GM12878 (cell line): Measurements from ENCODE around the gene GALC. TPM values are rescaled to one million over a fixed set of nuclear protein-coding genes. Genes with fewer than 3 reads are reported as not detected.
"Not testable (repeated sequence)": the region's sequence is repeated elsewhere in the genome, so short reads cannot be mapped to it uniquely, and the experiment has no call there.

ENCODE experiments used
- ATAC-seq: fragments of 200-7000 bp; cut with Tn5 transposase; 3 replicates; pipeline ENCODE4 v1.9.1; 2020; ENCODE audit warnings: mild to moderate bottlenecking, moderate library complexity
- BruUV-seq: library from RNA; stranded (reverse); fragments of 400-500 nt; replicated peaks from 2 replicates; lab custom pipeline; 2021; lab: Mats Ljungman, UMichigan
- CTCF ChIA-PET: fragments of 300-600 bp; sonication (Branson Sonifier 250); formaldehyde crosslinking; extraction: SDS; loops from one replicate; lab custom pipeline; 2021; ENCODE audit warnings: inconsistent platforms; lab: Yijun Ruan, JAX
- POLR2A ChIA-PET: fragments of 350-600 bp; formaldehyde crosslinking; extraction: SDS; loops from one replicate; lab custom pipeline; 2021; ENCODE audit warnings: inconsistent platforms; lab: Charles Lee
- RAD21 ChIA-PET: fragments of 300-600 bp; sonication (Branson Sonifier 250); formaldehyde crosslinking; loops from one replicate; lab custom pipeline; 2023; ENCODE audit warnings: antibody characterized with exemption; ENCODE audit not compliant: unreplicated experiment; lab: Charles Lee
- SMC1A ChIA-PET: fragments of 300-600 bp; sonication (Branson Sonifier 250); formaldehyde crosslinking; loops from one replicate; lab custom pipeline; 2023; ENCODE audit not compliant: unreplicated experiment, uncharacterized antibody; lab: Charles Lee
- DNase-seq: peaks from one replicate; pipeline ENCODE4 v3.0.0-alpha.2; 2011; ENCODE audit warnings: low read depth, low spot score
- FAIRE-seq: peaks from 3 replicates; lab custom pipeline; 2011; peaks lifted over from hg19 to GRCh38; lab: Jason Lieb, UNC
- H2AFZ ChIP-seq: 2 replicates; pipeline ENCODE4 v1.6.0; 2011; ENCODE audit warnings: low read depth, low read length, control low read depth; ENCODE audit not compliant: control insufficient read depth
- H3K27ac ChIP-seq: 2 replicates; pipeline ENCODE4 v1.5.1; 2011; ENCODE audit warnings: control low read depth; ENCODE audit not compliant: control insufficient read depth, insufficient read depth
- H3K27me3 ChIP-seq, 2 experiments: replicated peaks in 1 of 2; 2 replicates each; pipeline versions ENCODE4 v1.6.0 to v1.6.1; 2011; ENCODE audit warnings: low read length in 1 of 2; ENCODE audit not compliant: control insufficient read depth in 2 of 2, insufficient read depth in 2 of 2
- H3K36me3 ChIP-seq, 2 experiments: 2 replicates each; pipeline ENCODE4 v1.5.1; 2011; ENCODE audit warnings: low read length in 1 of 2; ENCODE audit not compliant: control insufficient read depth in 2 of 2, insufficient read depth in 2 of 2
- H3K4me1 ChIP-seq: 2 replicates; pipeline ENCODE4 v1.6.1; 2011; ENCODE audit warnings: mild to moderate bottlenecking, low read length, moderate library complexity, mixed read lengths; ENCODE audit not compliant: control insufficient read depth, insufficient read depth
- H3K4me2 ChIP-seq: 2 replicates; pipeline ENCODE4 v1.6.0; 2011; ENCODE audit warnings: control low read depth; ENCODE audit not compliant: control insufficient read depth, insufficient read depth
- H3K4me3 ChIP-seq: fragments of 200-600 bp; sonication (generic); 2 replicates; pipeline ENCODE4 v1.5.1; 2016
- H3K79me2 ChIP-seq: 2 replicates; pipeline ENCODE4 v1.6.0; 2011; ENCODE audit warnings: low read length; ENCODE audit not compliant: control insufficient read depth, insufficient read depth
- H3K9ac ChIP-seq: 2 replicates; pipeline ENCODE4 v1.8.0; 2011; ENCODE audit warnings: low read length, control low read depth, mixed read lengths; ENCODE audit not compliant: control insufficient read depth, insufficient read depth
- H3K9me3 ChIP-seq: replicated peaks from 3 replicates; pipeline ENCODE4 v1.5.1; 2011; ENCODE audit warnings: mild to moderate bottlenecking, low read length; ENCODE audit not compliant: control insufficient read depth, insufficient read depth
- H4K20me1 ChIP-seq: 2 replicates; pipeline ENCODE4 v1.6.0; 2011; ENCODE audit not compliant: control insufficient read depth, insufficient read depth
- USF1 ChIP-seq: IDR thresholded peaks from 2 replicates; pipeline ENCODE4 v1.6.1; 2011; ENCODE audit warnings: borderline replicate concordance, low read depth, mild to moderate bottlenecking, moderate library complexity, mixed read lengths, low read length; ENCODE audit not compliant: insufficient read depth; ENCODE audit errors: extremely low read length
- ZNF622 ChIP-seq: fragments of 450-650 bp; IDR thresholded peaks from 2 replicates; pipeline ENCODE4 v1.6.1; 2017; ENCODE audit warnings: mild to moderate bottlenecking, inconsistent platforms
- WGBS: methylation state at CpG from one replicate; pipeline ENCODE4 v1.1.6; 2016; ENCODE audit warnings: low lambda C conversion rate; ENCODE audit not compliant: insufficient replicate concordance, insufficient coverage; ENCODE audit errors: missing lambda C conversion rate; 5-methylcytosine and 5-hydroxymethylcytosine counted together
- in situ Hi-C: fragments of 300-500 bp; cut with MboI; formaldehyde crosslinking; loops from 9 replicates; pipeline ENCODE4 v1.14.3; 2018; ENCODE audit warnings: mixed read lengths
- intact Hi-C: fragments of 100-400 bp; cut with micrococcal nuclease; formaldehyde crosslinking; loops from one replicate; pipeline ENCODE4 v1.14.2; 2022; ENCODE audit not compliant: unreplicated experiment
- polyA plus RNA-seq, 11 experiments: library from polyadenylated mRNA; depleted of rRNA in 4 of 11; unstranded in 6 of 11; stranded (reverse) in 5 of 11; fragments of >200 nt; fragmentation: Nextera tagmentation in 4 of 11; fragmentation: Illumina TruSeq in 1 of 11; extraction: Ambion mirVana in 4 of 11; extraction: Trizol in 1 of 11; gene quantifications; 1 replicate in 1 of 11; 2 replicates in 10 of 11; pipeline versions ENCODE4 v1.2.1 to v1.2.3, GENCODE V29; 2011 to 2016; ENCODE audit warnings: inconsistent platforms in 2 of 11, missing spikeins in 2 of 11, low read depth in 1 of 11
- total RNA-seq, 4 experiments: library from RNA; depleted of rRNA in 3 of 4; stranded (reverse); fragments of >200 nt in 3 of 4; fragmentation: Illumina TruSeq in 1 of 4; extraction: Trizol in 1 of 4; gene quantifications; 2 replicates each; pipeline versions ENCODE4 v1.2.1 to v1.2.3, GENCODE V29; 2013 to 2021

Gene GALC
- total and polyA plus RNA-seq, 10 of the 15 experiments (the other 5 are each of a cell fraction or from before 2014, with no cell fraction given), result 1.3 to 14.0 (median 4.5) TPM

GRCh38 chr14:88025313-88025712 is 32.3 kb upstream of the GALC start:
- in situ Hi-C loops (no loop called here), intact Hi-C loops (no loop called here)
- DNase-seq (no peak), FAIRE-seq (no peak), ATAC-seq (no peak)
- Histone ChIP-seq H3K9me3 (no peaks in the 10 kb centered on the region), H3K27me3 (no peaks in the 10 kb centered on the region), H4K20me1 (no peaks in the 10 kb centered on the region), H3K27ac (no peak overlapping the region), H2AFZ (no peak overlapping the region), H3K79me2 (no peaks in the 10 kb centered on the region), H3K9ac (no peak overlapping the region), H3K4me2 (no peak overlapping the region), H3K4me3 (no peak overlapping the region), H3K36me3 (no peaks in the 10 kb centered on the region), H3K4me1 (no peaks in the 10 kb centered on the region)
- WGBS, result 34% methylated on average over 3 of the region's 3 CpGs
- RAD21 ChIA-PET, result no interaction called here
- POLR2A ChIA-PET, result no interaction called here
- TF ChIP-seq USF1 (no peak), ZNF622 (no peak)
- CTCF ChIA-PET, result interaction anchor here (2.2 kb wide), 1 partner anchor 8 kb away, joined by 5 read pairs; no protein-coding TSS in a partner anchor
- SMC1A ChIA-PET, result interaction anchor here (1.1 kb wide), 1 partner anchor 80 kb away, joined by 3 read pairs; no protein-coding TSS in a partner anchor
- BruUV-seq, result no TSS peak

GRCh38 chr14:88024252-88025086 is 31.5 kb upstream of the GALC start:
- RAD21 ChIA-PET, FAIRE-seq, H2AFZ ChIP-seq, H3K9me3 ChIP-seq, H3K27ac ChIP-seq, H3K79me2 ChIP-seq, BruUV-seq, intact Hi-C loops, DNase-seq, H3K4me3 ChIP-seq, SMC1A ChIA-PET, H3K4me1 ChIP-seq, H3K4me2 ChIP-seq, H3K36me3 ChIP-seq, H3K9ac ChIP-seq, POLR2A ChIA-PET, H4K20me1 ChIP-seq, H3K27me3 ChIP-seq, ATAC-seq, in situ Hi-C loops, CTCF ChIA-PET: not testable (repeated sequence)
- WGBS, result 89% methylated on average over 11 of the region's 11 CpGs
